RKO (cell line): ENCODE data around the gene POMGNT1.
A peak's percentile ranks its signal among the peaks of the same experiment; 100 is the strongest.

ENCODE experiments used
- DNase-seq: peaks from one replicate; pipeline ENCODE4 v3.0.0-alpha.2; 2016; ENCODE audit warnings: low spot score

The POMGNT1 gene

DNA sequence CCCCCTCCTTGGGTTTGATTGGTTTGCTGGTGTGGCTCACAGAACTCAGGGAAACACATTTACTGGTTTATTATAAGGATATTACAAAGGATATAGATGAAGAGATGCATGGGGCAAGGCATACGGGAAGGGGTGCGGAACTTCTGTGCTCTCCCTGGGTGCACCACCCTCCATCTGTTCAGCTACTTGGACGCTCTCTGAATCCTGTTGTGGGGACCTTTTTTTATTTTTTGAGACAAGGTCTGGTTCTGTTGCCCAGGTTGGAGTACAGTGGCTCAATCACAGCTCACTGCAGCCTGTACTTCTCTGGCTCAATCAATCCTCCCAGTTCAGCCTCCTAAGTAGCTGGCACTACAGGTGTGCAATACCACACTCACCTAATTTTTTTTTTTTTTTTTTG lies 12.3 kb upstream of the POMGNT1 start:
- DNase-seq: no peak

DNA sequence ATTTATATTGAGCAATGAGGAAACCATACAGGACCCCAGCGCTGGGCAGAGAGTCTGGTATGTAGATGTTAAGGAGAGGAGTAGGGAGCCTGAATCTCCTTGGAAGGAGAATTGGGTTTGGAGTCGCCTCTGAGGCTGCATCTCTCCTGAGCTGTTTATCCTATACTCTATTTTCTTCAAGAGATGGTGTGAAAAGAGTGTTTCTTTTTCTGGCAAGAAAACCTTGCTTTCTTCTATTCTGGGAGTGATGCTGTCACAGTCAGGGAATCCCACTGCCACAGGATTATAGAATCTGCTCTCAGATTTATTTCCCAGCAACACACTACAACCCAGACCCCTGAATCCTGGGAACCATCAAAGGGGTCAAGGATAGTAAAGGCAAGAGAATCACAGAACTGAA lies 8.2 kb upstream of the POMGNT1 start:
- no peak for DNase-seq

DNA sequence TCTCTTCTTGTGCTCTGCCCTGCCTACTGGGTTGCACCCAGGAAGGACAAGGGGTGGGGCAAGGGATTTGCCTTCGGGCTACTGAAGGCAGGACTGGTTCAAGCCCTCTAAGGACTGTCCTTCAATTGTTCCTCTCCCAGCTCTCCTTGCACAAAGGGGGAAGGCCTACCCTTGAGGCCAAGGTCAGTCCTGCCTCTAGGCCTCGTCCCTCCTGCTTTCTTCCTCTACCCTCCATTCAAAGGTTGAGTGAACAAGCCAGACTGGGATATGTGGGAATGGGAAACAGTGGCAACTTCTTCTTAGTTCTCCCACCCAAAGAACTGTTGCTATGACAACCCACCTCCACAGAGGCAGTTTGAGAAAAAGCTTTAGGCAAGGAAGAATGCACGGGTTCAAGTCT lies 7.6 kb upstream of the POMGNT1 start:
- no peak for DNase-seq

DNA sequence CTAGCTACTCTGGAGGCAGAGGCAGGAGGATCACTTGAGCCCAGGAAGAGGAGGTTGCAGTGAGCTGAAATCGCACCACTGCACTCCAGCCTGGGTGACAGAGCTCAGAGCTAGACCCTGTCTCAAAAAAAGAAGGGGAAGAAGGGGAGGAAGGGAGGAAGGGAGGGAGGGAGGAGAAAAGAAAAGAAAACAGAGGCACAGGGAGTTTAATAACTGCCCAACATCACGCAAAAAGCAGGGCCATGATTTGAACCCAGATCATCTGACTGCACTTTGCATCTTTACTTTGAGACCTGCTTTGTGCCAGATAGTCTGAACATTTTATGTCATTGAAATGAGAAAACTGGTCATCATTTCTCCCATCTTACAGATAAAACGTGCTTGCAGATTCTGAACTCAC lies 6.9 kb upstream of the POMGNT1 start:
- DNase-seq: no peak

DNA sequence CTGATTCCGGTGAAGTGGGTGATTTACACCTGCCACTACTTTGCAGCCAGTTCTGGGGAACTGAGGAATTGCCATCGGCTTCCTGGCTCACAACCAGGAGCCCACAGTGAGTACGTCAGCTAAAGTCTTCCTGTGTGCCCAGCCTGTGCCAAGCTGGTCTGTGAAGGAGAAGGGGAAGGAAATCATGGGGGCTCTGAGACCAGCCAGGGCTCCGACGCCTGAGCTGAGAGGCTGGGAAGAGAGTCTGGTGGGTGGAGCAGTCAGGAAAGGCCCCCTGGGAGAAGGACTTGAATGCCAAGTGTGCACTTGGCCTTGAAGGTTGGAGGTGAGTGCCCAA lies 6.1 kb upstream of the POMGNT1 start:
- DNase-seq: no peak

DNA sequence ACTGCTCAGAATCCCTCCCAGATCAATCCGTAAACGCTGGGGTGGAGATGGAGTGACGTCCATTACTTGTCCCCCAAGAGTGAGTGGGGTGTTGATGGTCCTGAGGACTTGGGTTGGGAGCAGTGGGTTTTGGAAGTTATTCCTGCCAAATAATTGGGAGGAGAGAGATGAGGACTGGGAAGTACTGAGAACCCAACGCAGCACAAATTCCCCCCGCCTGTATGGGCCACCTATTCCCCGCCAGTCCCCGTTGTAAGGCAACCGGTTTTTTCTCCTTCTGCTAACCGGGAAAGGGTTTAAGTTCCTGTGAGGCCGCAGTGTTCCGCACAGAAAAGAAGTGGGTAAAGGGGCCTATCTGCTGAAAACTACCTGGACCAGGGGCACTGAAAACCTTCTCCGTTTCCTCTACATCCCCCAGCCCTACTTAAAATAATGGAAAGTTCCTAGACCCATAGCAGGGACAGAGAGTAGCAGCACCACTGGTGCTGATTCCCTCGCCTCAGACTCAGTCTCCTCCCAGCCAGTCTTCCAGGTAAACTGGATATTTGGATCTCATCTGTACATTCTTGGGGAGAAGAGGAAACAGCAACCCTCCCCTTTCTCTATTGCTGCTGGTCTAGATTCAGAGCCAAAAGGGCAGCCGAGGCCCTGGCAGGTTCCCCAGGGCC lies 5.6 kb upstream of the POMGNT1 start:
- no peak for DNase-seq

DNA sequence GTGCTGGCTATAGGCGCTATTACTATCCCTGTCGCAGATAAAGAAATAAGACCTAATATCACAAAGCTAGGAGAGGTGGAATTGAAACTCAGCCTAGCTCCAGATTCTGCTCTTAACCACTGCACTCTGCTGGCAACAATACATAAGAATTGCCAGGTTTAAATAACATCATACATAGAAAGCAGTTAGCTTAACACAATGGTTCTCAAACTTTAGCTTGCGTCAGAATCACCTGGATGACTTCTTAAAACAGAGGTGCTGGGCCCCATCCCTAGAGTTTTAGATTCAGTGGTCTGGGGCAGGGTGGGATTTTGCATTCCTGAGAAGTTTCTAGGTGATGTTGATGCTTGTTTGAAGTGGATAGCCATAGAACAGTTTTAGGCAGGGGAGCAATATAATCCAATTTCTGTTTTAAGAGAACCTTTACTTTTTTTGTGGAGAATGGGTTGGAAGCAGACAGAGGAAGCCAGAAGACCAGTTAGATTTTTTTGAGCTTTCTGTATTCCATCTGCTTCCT lies 1.1 kb upstream of the POMGNT1 start:
- peak; percentile 25 for DNase-seq

DNA sequence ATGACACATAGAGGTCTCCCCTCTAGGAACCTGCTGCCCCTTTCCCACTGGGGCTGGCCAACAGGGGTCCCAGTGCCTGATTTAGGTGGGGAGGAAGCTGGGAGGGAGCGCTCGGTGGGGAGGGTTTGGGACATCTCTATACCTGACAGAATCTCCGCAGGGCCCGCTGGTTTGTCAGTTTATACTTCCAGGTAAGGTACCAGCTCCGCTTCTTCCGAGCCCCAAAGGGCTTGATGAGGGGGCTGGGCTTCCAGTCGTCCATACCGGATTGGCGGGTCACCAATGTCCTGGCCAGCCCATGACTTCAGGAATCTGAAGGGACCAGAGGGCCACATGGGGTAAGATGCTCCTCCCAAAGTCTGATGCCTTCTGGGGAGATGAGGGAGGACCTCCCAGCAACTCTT lies 672 bp downstream of the POMGNT1 start:
- no peak for DNase-seq

DNA sequence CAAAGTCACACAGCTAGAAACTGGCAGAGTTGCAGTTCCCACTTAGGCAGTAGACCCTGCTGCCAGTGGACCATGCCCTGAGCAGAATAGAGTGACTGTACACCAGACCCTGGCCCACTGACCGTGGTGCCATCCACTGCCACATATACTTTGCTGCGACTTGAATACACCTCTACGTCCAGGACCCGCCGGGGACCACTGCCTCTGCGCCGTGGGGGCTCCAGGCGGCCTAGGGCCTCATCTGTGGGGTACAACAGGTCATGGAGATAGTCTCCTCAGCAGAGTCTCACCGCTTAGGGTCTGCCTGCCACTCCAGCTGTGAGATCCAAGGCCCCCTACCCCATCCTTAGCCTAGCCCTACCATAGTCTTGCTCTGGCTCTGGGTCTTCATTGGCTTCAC lies 1.6 kb downstream of the POMGNT1 start:
- no peak for DNase-seq

DNA sequence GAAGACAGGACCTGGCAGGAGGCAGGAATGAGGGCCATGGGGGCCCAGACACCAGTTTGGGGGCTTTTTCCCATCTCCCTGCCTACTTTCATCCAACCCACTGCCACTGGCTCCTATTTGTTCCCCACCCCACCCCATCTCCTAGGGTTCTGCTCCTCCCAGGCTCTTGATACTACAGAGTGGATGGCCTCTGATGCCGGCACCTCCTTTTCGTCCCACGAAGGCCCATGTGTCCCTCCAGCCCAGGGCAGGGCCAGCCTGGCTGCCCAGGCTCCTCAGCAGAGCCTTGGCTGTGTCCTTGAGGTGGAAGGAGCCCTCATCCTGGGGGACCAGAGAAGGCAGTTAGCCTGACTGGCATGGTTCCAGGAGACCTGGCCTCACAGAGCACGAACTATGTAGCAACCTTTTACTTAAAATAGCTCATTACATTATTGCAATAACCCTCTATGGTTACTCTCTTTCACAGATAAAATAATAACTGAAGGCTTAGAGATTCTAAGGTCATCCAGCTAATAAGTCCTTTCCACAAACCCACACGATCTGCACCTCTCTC lies 3.5 kb downstream of the POMGNT1 start:
- no peak for DNase-seq

DNA sequence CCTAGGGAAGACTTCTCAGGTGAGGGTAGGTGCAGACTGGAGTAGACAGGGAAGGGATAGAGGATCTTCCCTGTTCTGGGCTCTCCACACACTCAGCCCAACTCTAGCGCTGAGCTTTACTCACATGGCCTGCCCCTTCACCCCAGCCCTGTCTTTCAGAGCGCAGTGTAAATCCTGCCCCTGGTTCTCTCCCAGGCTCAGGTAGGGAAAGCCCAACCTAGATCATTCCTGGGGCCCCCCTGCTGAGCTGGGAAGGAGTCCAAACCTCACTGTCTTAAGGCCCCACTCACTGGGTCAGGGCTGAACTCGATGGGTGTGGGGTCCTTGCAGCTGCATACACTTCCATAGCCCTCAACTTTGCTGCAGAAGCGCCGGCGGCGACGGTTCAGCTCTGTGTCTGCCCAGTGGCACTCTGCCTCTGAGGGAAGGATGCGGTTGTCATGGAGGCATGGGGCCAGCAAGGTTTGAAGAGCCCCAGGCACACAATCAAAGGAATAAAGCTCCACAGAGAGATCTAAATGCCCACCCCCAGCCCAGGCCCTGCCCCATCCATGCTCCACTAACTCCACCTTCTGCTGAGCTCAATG lies 4.2 kb downstream of the POMGNT1 start:
- no peak for DNase-seq

DNA sequence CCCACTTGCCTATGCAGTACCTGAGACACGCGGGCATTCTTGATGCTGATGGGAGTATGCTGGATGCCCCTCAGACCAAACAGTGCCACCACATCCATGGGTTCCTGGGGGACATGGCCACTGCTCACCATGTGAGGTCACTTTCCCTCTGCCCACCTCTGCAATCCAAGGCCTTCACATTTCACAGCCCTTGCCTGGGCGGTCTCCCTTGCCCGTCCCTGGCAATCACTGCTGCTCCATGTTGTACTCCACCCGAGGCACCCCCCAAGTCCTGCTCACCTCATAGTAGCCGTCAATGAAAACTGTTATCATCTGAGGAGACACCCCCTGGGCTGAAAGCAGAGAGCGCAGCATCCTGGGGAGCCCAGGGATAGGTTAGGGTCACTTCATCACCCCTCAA lies 4.9 kb downstream of the POMGNT1 start:
- DNase-seq: no peak

DNA sequence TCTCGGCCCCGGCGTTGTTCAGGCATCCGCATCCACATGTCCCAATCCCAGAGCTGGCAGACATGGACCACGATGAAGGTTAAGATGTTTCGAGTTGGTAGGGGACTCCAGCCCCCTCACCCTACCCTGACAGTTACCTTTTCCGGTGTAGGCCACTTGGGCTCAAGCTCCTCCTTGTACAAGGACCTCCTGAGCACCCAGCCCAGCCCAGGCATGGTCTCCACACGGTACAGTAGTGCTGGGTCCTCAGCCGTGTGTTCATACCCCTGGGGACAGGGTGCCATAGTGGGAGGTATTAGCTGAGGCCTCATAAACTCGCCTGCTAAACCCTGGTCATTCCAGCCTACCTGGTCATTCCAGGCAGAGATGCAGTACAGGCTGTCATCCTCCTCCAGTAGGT lies 6.1 kb downstream of the POMGNT1 start:
- DNase-seq: no peak

DNA sequence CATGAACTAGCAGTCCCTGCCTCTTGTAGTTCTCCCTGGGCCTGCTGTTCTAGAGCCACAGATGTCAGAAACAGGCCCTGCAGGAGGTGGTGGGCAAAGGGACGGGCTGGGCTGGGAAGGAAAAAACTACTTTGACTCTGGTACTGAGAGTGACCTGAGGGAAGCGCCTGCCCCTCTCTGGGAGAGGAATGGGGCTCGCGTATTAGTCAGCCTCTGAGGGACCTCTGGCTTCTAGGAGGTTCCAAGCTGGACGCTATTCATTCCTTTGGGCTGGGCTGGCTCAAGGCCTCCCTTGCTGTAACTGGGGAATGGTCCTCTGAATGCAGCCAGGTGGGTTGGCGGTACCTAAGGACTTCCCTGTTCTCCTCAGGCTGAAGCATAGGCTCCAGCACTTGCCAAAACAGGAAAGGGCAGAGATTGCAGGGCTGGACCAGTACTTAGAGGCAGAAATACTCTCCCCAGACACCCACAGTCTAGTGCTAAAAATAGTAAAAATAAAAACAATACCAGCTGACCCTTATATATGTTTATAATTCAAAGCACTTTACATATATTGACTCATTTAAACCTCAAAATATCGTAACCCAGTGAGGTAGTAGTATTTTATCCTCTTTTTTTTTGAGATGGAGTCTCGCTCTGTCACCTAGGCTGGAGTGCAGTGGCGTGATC lies 7.1 kb downstream of the POMGNT1 start:
- DNase-seq: no peak

DNA sequence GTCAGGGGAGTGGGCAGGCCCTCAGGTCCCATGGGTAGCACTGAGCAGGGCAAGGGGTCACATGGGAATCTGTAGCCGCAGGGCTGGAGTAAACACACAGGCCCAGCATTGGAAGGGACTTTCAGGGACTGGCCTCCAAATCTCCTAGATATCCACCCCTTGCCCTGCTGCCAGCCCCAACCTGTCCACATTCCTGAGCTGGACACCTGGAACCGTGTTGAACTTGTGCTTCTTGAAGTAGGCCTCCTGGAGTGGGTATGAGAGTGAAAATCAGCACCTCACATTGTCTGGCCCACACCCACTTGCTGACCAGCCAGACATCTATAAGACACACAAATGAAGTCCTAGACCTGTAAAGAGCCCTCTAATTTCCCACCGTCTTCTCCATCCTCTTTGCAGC lies 7.7 kb downstream of the POMGNT1 start:
- DNase-seq: no peak

DNA sequence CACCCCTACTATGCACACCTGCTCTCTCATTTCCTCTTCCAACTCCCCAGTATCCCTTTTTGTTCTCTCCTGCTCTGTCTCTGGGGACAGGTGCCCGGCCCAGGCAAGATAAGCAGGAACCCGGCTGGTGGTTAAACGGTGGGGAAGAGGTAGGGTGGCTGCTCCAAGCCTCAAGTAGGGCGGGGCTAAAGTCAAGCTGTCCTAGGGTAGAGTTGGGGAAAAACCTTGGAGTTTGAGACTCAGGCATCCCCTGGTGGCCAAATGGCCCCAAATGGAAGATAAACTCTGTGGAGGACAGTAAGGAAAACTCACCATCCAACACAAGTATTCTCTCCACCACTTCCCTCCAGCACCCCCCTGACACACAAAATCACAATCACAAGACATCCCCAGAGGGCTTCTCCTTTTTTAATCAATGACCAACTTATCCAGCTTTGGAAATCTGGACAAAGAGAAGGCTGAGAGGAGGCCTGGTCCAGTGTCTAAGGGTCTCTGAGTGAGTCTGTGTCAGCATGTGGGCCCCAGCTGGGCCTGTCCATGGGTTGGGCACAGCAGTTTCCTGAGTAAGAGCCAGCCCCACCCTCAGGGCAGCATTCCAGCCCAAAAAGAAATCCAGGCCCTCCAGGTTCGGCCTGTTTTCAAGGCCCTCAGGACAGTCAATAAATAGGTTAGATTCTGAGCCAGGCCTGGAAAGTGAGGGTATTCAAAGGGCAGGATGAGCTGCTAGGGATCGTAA lies 9.8 kb downstream of the POMGNT1 start:
- DNase-seq: no peak

DNA sequence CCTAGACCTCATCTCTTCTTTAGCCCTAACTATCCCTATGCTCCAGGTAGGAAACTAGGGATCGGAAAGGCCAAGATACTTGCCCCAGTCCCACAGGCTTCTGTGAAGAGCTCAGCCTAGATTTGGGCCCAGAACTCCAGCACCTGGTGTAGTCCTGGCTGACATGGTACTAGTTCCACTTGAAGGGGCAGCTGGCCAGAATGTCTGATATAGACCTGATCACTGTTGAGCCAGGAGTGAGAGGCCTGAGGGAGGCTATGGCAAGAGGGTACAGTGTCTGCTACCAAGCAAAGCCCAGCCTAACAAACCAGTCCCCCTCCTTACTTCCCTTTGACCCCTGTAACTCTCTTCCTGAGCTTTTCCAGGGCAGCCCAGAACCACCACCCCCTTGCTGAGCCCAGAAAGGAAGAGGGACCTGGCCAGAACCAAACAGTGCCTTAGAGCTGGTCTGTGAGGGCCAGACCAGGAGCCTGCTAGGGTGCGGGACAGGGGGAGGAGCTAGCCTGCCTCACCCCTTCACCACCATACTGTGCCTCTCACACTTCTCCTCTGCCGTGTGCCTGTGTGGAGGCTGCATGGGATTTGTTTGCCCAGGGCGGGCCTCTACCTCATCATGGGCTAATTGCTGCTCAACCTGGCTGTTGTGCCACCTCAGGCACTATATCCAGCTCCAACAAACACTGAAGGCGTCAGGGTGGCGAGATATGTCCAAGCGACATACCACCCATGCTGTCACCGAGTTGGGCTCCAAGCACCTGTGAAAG lies 10.9 kb downstream of the POMGNT1 start:
- DNase-seq: no peak

DNA sequence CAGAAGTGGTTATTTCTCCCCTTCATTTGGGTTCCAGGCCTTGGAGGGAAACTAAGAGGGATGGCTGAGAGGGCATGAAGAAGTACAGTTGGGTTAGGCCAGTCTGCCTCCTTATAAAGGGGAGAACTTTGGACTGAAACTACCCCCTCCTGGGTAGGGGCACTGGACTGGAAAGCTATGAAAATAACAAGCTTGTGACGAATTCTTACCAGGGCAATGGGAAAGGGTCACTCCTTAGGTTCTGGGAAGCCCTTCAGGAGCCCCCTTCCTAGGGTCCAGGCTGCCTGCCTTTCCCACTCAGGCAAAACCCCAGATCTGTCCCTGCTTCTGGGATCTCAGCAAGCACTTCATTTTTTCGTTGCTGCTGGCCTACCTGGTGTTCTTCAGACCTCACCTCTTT lies 12.2 kb downstream of the POMGNT1 start:
- no peak for DNase-seq

DNA sequence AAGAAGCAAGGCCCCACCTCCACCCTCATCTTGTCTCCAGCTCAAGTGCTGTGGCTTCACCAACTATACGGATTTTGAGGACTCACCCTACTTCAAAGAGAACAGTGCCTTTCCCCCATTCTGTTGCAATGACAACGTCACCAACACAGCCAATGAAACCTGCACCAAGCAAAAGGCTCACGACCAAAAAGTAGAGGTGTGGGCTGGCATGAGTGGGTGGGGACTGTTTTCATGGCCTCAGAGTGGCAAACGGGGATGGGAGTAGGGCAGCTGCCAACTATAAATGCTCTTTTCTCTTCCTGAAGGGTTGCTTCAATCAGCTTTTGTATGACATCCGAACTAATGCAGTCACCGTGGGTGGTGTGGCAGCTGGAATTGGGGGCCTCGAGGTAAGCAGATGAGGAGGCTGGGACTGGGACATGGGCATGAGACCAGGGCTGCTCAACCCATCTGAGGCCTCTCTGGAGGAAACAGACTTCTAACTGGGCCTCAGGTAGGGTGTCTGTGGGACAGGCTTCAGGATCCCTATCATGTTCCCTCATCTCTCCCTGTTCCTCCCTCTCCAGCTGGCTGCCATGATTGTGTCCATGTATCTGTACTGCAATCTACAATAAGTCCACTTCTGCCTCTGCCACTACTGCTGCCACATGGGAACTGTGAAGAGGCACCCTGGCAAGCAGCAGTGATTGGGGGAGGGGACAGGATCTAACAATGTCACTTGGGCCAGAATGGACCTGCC lies 13.1 kb downstream of the POMGNT1 start:
- no peak for DNase-seq

DNA sequence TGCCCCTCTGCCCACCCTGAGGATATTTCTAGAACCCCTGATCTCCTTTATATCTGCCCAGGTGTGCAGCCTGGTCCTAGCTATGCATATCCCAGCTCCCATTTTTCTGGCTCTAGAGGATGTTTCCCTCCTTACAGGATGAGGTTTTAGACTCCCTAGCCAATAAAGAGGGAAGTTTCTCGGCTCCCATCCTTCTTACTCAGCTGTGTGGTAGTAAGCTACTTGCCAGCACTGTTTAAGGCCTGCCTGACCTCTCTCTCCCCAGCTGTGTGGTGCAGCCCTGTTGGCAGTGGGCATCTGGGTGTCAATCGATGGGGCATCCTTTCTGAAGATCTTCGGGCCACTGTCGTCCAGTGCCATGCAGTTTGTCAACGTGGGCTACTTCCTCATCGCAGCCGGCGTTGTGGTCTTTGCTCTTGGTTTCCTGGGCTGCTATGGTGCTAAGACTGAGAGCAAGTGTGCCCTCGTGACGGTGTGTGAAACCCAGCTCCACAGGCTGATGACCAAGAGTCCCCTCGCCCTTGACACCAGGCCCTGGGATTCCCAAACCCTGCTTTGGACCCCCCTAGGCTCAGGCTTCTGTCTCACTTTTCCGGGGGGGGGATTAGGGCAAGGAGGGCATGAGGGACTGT lies 14.2 kb downstream of the POMGNT1 start:
- DNase-seq: no peak
